Endothelial cell of umbilical vein (primary cell): ENCODE measurements around the gene ZC3H18. TPM values are rescaled to one million over a fixed set of nuclear protein-coding genes. Genes with fewer than 3 reads are reported as not detected.
A peak's percentile ranks its signal among the peaks of the same experiment; 100 is the strongest.

Experiments used
- BruUV-seq: library from RNA; stranded (reverse); fragments of 400-500 nt; replicated peaks from 2 replicates; lab custom pipeline; 2021; lab: Mats Ljungman, UMichigan
- CTCF ChIA-PET: fragments of 300-600, 350-600 bp; sonication (Branson Sonifier 250); formaldehyde crosslinking; loops from one replicate; lab custom pipeline; 2021; ENCODE audit warnings: antibody characterized with exemption, inconsistent platforms; lab: Charles Lee
- POLR2A ChIA-PET: fragments of 300-600, 350-600 bp; sonication (Branson Sonifier 250); formaldehyde crosslinking; loops from one replicate; lab custom pipeline; 2021; ENCODE audit warnings: antibody characterized with exemption, inconsistent platforms; lab: Charles Lee
- DNase-seq: peaks from one replicate; pipeline ENCODE4 v3.0.0-alpha.2; 2011; ENCODE audit warnings: low read depth, low spot score
- FAIRE-seq: peaks from 2 replicates; lab custom pipeline; 2011; peaks lifted over from hg19 to GRCh38; lab: Jason Lieb, UNC
- H2AFZ ChIP-seq: 2 replicates; pipeline ENCODE4 v1.6.0; 2012; ENCODE audit warnings: low read depth, low read length, control low read depth, inconsistent platforms
- H3K27ac ChIP-seq: 2 replicates; pipeline ENCODE4 v1.5.1; 2011; ENCODE audit warnings: low read depth, mild to moderate bottlenecking, control low read depth, low read length, moderate library complexity; ENCODE audit not compliant: insufficient read depth
- H3K27me3 ChIP-seq, 2 experiments: 2 replicates each; pipeline versions ENCODE4 v1.6.0 to v1.6.1; 2011; ENCODE audit warnings: low read length in 2 of 2, mixed read lengths in 1 of 2; ENCODE audit not compliant: control insufficient read depth in 2 of 2, insufficient read depth in 2 of 2
- H3K36me3 ChIP-seq, 2 experiments: 2 replicates in 1 of 2; 3 replicates in 1 of 2; pipeline ENCODE4 v1.5.1; 2011; ENCODE audit warnings: low read length in 2 of 2, mild to moderate bottlenecking in 1 of 2, moderate library complexity in 1 of 2; ENCODE audit not compliant: control insufficient read depth in 2 of 2, insufficient read depth in 2 of 2; ENCODE audit errors: extremely low read depth in 1 of 2
- H3K4me1 ChIP-seq: 3 replicates; pipeline ENCODE4 v1.5.1; 2011; ENCODE audit warnings: mild to moderate bottlenecking, low read length; ENCODE audit not compliant: control insufficient read depth, insufficient read depth; ENCODE audit errors: extremely low read depth
- H3K4me2 ChIP-seq: 2 replicates; pipeline ENCODE4 v1.6.1; 2011; ENCODE audit warnings: low read length, control low read depth, mixed read lengths; ENCODE audit not compliant: insufficient read depth
- H3K4me3 ChIP-seq, 3 experiments: fragments of 200-600 bp in 1 of 3; sonication (generic), shearing (Covaris generic) in 1 of 3; replicated peaks in 1 of 3; 2 replicates each; pipeline ENCODE4 v1.5.1; 2011 to 2016; ENCODE audit warnings: control low read depth in 3 of 3, low read length in 3 of 3, mild to moderate bottlenecking in 2 of 3, inconsistent platforms in 1 of 3, low read depth in 1 of 3, moderate library complexity in 1 of 3; ENCODE audit not compliant: insufficient read depth in 1 of 3
- H3K79me2 ChIP-seq: 2 replicates; pipeline ENCODE4 v1.6.0; 2012; ENCODE audit warnings: low read length, inconsistent platforms; ENCODE audit not compliant: control insufficient read depth, insufficient read depth
- H3K9ac ChIP-seq: replicated peaks from 2 replicates; pipeline ENCODE3; 2011; ENCODE audit warnings: low read length, control low read depth; ENCODE audit not compliant: insufficient read depth; ENCODE audit errors: extremely low read depth
- H3K9me1 ChIP-seq: replicated peaks from 3 replicates; pipeline ENCODE4 v1.6.0; 2011; ENCODE audit warnings: mild to moderate bottlenecking, low read length; ENCODE audit not compliant: control insufficient read depth, insufficient read depth; ENCODE audit errors: extremely low read depth
- H3K9me3 ChIP-seq: replicated peaks from 2 replicates; pipeline ENCODE4 v1.5.1; 2012; ENCODE audit warnings: low read length, inconsistent platforms; ENCODE audit not compliant: control insufficient read depth, insufficient read depth
- H4K20me1 ChIP-seq: replicated peaks from 2 replicates; pipeline ENCODE3; 2011; ENCODE audit warnings: mild to moderate bottlenecking, low read length; ENCODE audit not compliant: control insufficient read depth, insufficient read depth; ENCODE audit errors: extremely low read depth
- CTCF ChIP-seq, 2 donors: IDR thresholded peaks; 1 replicate in 1 of 2; 2 replicates in 1 of 2; pipeline ENCODE4 v1.5.1; 2011; ENCODE audit warnings: low read length in 2 of 2, mild to moderate bottlenecking in 2 of 2, moderate library complexity in 2 of 2, control low read depth in 1 of 2, inconsistent platforms in 1 of 2, low read depth in 1 of 2; ENCODE audit not compliant: insufficient read depth in 1 of 2; ENCODE audit errors: extremely low read depth in 1 of 2
- EZH2 ChIP-seq: IDR thresholded peaks from 2 replicates; pipeline ENCODE4 v1.6.1; 2012; ENCODE audit warnings: borderline replicate concordance, low read depth, mild to moderate bottlenecking, moderate library complexity, low read length, inconsistent platforms; ENCODE audit not compliant: severe bottlenecking
- GATA2 ChIP-seq: IDR thresholded peaks from 2 replicates; pipeline ENCODE4 v1.7.0; 2011; ENCODE audit warnings: low read depth, mild to moderate bottlenecking, moderate library complexity, mixed read lengths, low read length; ENCODE audit not compliant: insufficient read length, insufficient read depth
- JUN ChIP-seq: IDR thresholded peaks from 2 replicates; pipeline ENCODE4 v1.6.1; 2011; ENCODE audit warnings: borderline replicate concordance, low read depth; ENCODE audit not compliant: insufficient read length, insufficient read depth
- MAX ChIP-seq: IDR thresholded peaks from 2 replicates; pipeline ENCODE4 v1.6.1; 2011; ENCODE audit not compliant: insufficient read depth, insufficient read length
- POLR2A ChIP-seq: IDR thresholded peaks from 2 replicates; pipeline ENCODE4 v1.6.1; 2012; ENCODE audit warnings: low read depth, mild to moderate bottlenecking, control low read depth, low read length
- POLR2AphosphoS5 ChIP-seq: IDR thresholded peaks from 2 replicates; pipeline ENCODE4 v1.6.1; 2012; ENCODE audit warnings: low read depth, mild to moderate bottlenecking, control low read depth, low read length, moderate library complexity; ENCODE audit not compliant: insufficient read depth
- dilution Hi-C: fragments of 300-500 bp; cut with MboI; formaldehyde crosslinking; loops from one replicate; pipeline ENCODE4 v1.15.0; 2019; ENCODE audit warnings: low sequenced_read_pairs; ENCODE audit not compliant: extremely low pct_ligation_motif_present
- intact Hi-C: fragments of 100-400 bp; cut with micrococcal nuclease; formaldehyde crosslinking; loops from one replicate; pipeline ENCODE4 v1.10.0; 2022
- polyA plus RNA-seq, 4 experiments: library from polyadenylated mRNA; depleted of rRNA in 3 of 4; stranded (reverse) in 3 of 4; unstranded in 1 of 4; fragments of >200 nt; gene quantifications; 2 replicates each; pipeline versions ENCODE4 v1.2.1 to v1.2.3, GENCODE V29; 2011 to 2012; ENCODE audit warnings: missing spikeins in 1 of 4
- total RNA-seq: library from RNA; stranded (reverse); gene quantifications from 2 replicates; pipeline ENCODE4 v1.2.3, GENCODE V29; 2021

The ZC3H18 gene
- total and polyA plus RNA-seq, 2 donors (not counting 3 experiments of a cell fraction or from before 2014, with no cell fraction given), result 12.1 to 52.8 TPM

- Histone ChIP-seq H3K9me1 (no peaks in the 10 kb centered on the region), H3K36me3 (peaks cover 2 to 4% of the 10 kb centered on the region in 2 experiments), H3K79me2 (no peaks in the 10 kb centered on the region), H3K27ac (no peak overlapping the region), H3K27me3 (peaks cover 0 to 5% of the 10 kb centered on the region in 2 experiments), H4K20me1 (no peaks in the 10 kb centered on the region), H3K9me3 (no peaks in the 10 kb centered on the region), H3K9ac (no peak overlapping the region), H3K4me1 (peaks cover 8% of the 10 kb centered on the region), H2AFZ (no peak overlapping the region), H3K4me3 (peak overlapping the region in 1 of 3 experiments; percentile 38), H3K4me2 (no peak overlapping the region)
- POLR2A ChIA-PET, result no interaction called here
- CTCF ChIA-PET, result interaction anchor here (0.7 kb wide), 1 partner anchor 71 kb away, joined by 3 read pairs; no protein-coding TSS in a partner anchor
- dilution Hi-C loops (no loop called here), intact Hi-C loops (loop anchor here (2.0 kb wide), 1 partner anchor 29 kb away; the partner anchor contains the start of gene MVD)
- no TSS peak for BruUV-seq
- no peak for FAIRE-seq
- TF ChIP-seq POLR2AphosphoS5 (no peak), JUN (no peak), CTCF (IDR thresholded peaks at IDR 0.05; ENCODE audit: extremely low read depth in 1 of 2, insufficient read depth in 1 of 2, low read depth in 1 of 2, low read length in 2 of 2) (peak in 1 of 2 donors; percentile 43), EZH2 (no peak), GATA2 (no peak), MAX (no peak), POLR2A (no peak)
- peak; percentile 7 for DNase-seq
These were observed 63.5 kb downstream of the ZC3H18 start for GRCh38 chr16:88633684-88634140.
